HepG2 (cell line): Measurements from ENCODE around the gene IDH3G.

Experiments used
- EP300 ChIP-seq, 3 experiments: sonication (generic) in 1 of 3; formaldehyde crosslinking in 1 of 3; IDR thresholded peaks; 2 replicates each; pipeline versions ENCODE4 v1.5.1 to v1.6.1; 2011 to 2020; ENCODE audit warnings: low read depth in 2 of 3, low read length in 2 of 3, borderline replicate concordance in 1 of 3, improper control_type of control experiment in 1 of 3, mild to moderate bottlenecking in 1 of 3, missing genetic modification reagents in 1 of 3, moderate library complexity in 1 of 3
- GATAD2A ChIP-seq: IDR thresholded peaks from 2 replicates; pipeline ENCODE4 v1.6.1; 2016
- GPN1 ChIP-seq: sonication (generic); formaldehyde crosslinking; IDR thresholded peaks from 2 replicates; pipeline ENCODE4 v1.5.1; 2020; ENCODE audit warnings: missing genetic modification reagents, borderline replicate concordance
- MYC ChIP-seq: sonication (generic); formaldehyde crosslinking; IDR thresholded peaks from 2 replicates; pipeline ENCODE4 v1.9.0; 2021; ENCODE audit warnings: missing genetic modification reagents, borderline replicate concordance
- POLR2A ChIP-seq, 2 experiments: IDR thresholded peaks; 2 replicates each; pipeline ENCODE4 v1.6.1; 2011; ENCODE audit warnings: low read depth in 2 of 2, low read length in 2 of 2, mild to moderate bottlenecking in 1 of 2, moderate library complexity in 1 of 2; ENCODE audit not compliant: insufficient read depth in 1 of 2
- REST ChIP-seq, 2 experiments: IDR thresholded peaks; 2 replicates each; pipeline ENCODE4 v1.6.1; 2011 to 2012; ENCODE audit warnings: low read length in 2 of 2, borderline replicate concordance in 1 of 2, low read depth in 1 of 2, mild to moderate bottlenecking in 1 of 2, moderate library complexity in 1 of 2
- TP53 ChIP-seq: sonication (generic); formaldehyde crosslinking; conservative IDR thresholded peaks from 2 replicates; pipeline ENCODE4 v1.4.0; 2020; ENCODE audit warnings: missing genetic modification reagents
- ZMAT5 ChIP-seq: sonication (generic); formaldehyde crosslinking; IDR thresholded peaks from 2 replicates; pipeline ENCODE4 v1.5.0; 2020; ENCODE audit warnings: mild to moderate bottlenecking, low read depth, missing genetic modification reagents, borderline replicate concordance
- ZNF670 ChIP-seq: sonication (generic); formaldehyde crosslinking; IDR thresholded peaks from 2 replicates; pipeline ENCODE4 v1.8.0; 2022; ENCODE audit warnings: mild to moderate bottlenecking, missing genetic modification reagents, borderline replicate concordance
- ZNF776 ChIP-seq: sonication (generic); formaldehyde crosslinking; IDR thresholded peaks from 2 replicates; pipeline ENCODE4 v1.4.0; 2020; ENCODE audit warnings: mild to moderate bottlenecking, missing genetic modification reagents
- TF ChIP-seq, protein P1 (sequence below): sonication (generic); formaldehyde crosslinking; IDR thresholded peaks from 2 replicates; pipeline ENCODE4 v1.4.0; 2020; ENCODE audit warnings: missing genetic modification reagents
- TF ChIP-seq, protein P2 (sequence below), 2 experiments: sonication (generic) in 1 of 2; formaldehyde crosslinking in 1 of 2; IDR thresholded peaks; 2 replicates each; pipeline versions ENCODE4 v1.5.1 to v1.6.1; 2011 to 2020; ENCODE audit warnings: borderline replicate concordance in 1 of 2, low read depth in 1 of 2, low read length in 1 of 2, mild to moderate bottlenecking in 1 of 2, missing genetic modification reagents in 1 of 2, moderate library complexity in 1 of 2

GRCh38 chrX:153736871-153737441, 57.2 kb downstream of the IDH3G start:
- TF ChIP-seq MYC (CRISPR knock-in tag), result no peak
- TF ChIP-seq TP53 (CRISPR knock-in tag), result no peak
- TF ChIP-seq EP300 (IDR thresholded peaks at IDR 0.05; ENCODE audit: low read depth in 2 of 2, low read length in 2 of 2), result no peak
- no peak for TF ChIP-seq EP300 (CRISPR knock-in tag; IDR thresholded peaks at IDR 0.05; ENCODE audit: borderline replicate concordance)
- no peak for TF ChIP-seq ZNF776 (CRISPR knock-in tag)
- TF ChIP-seq, protein P1, sequence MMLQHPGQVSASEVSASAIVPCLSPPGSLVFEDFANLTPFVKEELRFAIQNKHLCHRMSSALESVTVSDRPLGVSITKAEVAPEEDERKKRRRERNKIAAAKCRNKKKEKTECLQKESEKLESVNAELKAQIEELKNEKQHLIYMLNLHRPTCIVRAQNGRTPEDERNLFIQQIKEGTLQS, result no peak
- TF ChIP-seq GPN1 (CRISPR knock-in tag), result no peak
- TF ChIP-seq, protein P2, sequence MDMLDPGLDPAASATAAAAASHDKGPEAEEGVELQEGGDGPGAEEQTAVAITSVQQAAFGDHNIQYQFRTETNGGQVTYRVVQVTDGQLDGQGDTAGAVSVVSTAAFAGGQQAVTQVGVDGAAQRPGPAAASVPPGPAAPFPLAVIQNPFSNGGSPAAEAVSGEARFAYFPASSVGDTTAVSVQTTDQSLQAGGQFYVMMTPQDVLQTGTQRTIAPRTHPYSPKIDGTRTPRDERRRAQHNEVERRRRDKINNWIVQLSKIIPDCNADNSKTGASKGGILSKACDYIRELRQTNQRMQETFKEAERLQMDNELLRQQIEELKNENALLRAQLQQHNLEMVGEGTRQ (IDR thresholded peaks at IDR 0.05; ENCODE audit: low read depth, low read length), result no peak
- TF ChIP-seq, protein P2 (CRISPR knock-in tag; IDR thresholded peaks at IDR 0.05; ENCODE audit: borderline replicate concordance), result no peak
- TF ChIP-seq ZMAT5, result no peak
- no peak for TF ChIP-seq ZNF670 (CRISPR knock-in tag)
- no peak for TF ChIP-seq REST (IDR thresholded peaks at IDR 0.05; ENCODE audit: borderline replicate concordance in 1 of 2, low read depth in 1 of 2, low read length in 2 of 2)
- TF ChIP-seq POLR2A (IDR thresholded peaks at IDR 0.05; ENCODE audit: insufficient read depth in 1 of 2, low read depth in 2 of 2, low read length in 2 of 2), result no peak
- no peak for TF ChIP-seq GATAD2A
